Measurements from ENCODE around the gene NBEA.

Gene NBEA

DNA sequence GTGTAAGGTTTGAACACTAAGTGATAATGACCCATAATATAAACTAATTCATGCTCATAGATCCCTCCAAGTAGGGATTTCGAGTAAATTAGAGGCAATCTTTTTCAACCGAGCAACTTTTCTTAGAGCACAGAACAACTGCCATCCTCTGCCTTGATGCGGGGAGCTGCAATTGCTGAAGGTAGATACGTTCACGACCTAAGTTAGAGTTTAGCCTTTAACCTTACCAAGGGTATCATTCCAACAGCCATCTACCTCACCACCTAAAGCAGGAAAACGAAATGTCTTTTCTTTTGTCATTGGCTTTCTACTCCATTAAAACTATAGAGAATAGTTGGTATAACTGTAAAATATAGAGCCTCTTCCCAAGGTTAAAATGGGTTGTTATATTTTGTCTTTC lies 42.2 kb upstream of the NBEA start:
- no peak for TF ChIP-seq FOXM1 (IDR thresholded peaks at IDR 0.05; ENCODE audit: borderline replicate concordance, low read depth)
- TF ChIP-seq, protein P1, sequence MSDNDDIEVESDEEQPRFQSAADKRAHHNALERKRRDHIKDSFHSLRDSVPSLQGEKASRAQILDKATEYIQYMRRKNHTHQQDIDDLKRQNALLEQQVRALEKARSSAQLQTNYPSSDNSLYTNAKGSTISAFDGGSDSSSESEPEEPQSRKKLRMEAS (IDR thresholded peaks at IDR 0.05): no peak
- no peak for TF ChIP-seq NFIC (IDR thresholded peaks at IDR 0.05)
- TF ChIP-seq ZBTB7A (IDR thresholded peaks at IDR 0.05; ENCODE audit: low read depth): no peak
- no peak for TF ChIP-seq TAF1 (IDR thresholded peaks at IDR 0.05; ENCODE audit: low read depth)
- TF ChIP-seq, protein P2, sequence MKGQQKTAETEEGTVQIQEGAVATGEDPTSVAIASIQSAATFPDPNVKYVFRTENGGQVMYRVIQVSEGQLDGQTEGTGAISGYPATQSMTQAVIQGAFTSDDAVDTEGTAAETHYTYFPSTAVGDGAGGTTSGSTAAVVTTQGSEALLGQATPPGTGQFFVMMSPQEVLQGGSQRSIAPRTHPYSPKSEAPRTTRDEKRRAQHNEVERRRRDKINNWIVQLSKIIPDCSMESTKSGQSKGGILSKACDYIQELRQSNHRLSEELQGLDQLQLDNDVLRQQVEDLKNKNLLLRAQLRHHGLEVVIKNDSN (IDR thresholded peaks at IDR 0.05): no peak
- TF ChIP-seq CREB1 (IDR thresholded peaks at IDR 0.05; ENCODE audit: low read depth): no peak
- no peak for TF ChIP-seq EP300 (IDR thresholded peaks at IDR 0.05; ENCODE audit: borderline replicate concordance)
- TF ChIP-seq YY1 (IDR thresholded peaks at IDR 0.05; ENCODE audit: low read depth): no peak
- no peak for TF ChIP-seq TCF12 (IDR thresholded peaks at IDR 0.05; ENCODE audit: low read depth)

DNA sequence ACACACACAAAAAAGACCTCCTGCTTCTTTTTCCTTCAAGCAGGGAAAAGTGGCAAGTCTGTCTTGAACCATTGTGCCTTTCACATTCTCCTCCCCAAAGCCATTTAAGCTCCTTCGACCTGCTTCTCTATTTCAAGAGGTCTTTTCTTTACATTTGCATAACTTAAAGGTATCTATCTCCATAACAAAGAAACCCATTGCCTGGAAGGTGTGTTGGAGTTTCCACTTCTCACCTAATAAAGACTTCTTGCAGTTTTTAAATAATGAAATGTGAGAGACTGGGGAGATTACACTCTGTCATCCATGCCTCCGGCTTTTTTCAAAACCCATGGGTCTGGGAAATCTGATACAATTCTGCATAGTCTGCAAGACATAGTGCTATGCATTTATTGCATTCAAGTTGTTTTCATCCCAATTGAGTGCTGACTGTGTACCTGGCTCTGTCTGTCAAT lies 41.8 kb upstream of the NBEA start:
- no peak for TF ChIP-seq CREB1 (IDR thresholded peaks at IDR 0.05; ENCODE audit: low read depth)
- TF ChIP-seq TAF1 (IDR thresholded peaks at IDR 0.05; ENCODE audit: low read depth): no peak
- no peak for TF ChIP-seq EP300 (IDR thresholded peaks at IDR 0.05; ENCODE audit: borderline replicate concordance)

DNA sequence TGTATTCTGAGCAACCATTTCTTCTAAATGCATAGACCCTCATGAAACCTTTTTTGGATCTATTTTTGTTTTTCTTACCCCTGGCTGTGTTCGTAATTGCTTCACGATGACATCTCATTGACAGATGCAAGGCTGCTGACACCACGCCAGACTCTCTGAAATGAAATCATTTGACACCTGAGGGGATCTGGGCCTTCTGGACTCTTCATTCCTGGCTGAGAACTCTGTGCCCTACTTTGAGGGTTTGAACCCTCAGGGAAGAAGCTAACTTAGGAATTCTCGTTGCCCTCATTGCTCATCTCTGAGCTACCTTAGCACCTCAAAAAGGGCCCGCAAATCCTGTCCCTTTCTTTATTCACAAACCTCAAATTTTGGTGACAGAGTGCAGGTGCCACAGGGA lies 40.5 kb upstream of the NBEA start:
- TF ChIP-seq ZBTB7A (IDR thresholded peaks at IDR 0.05; ENCODE audit: low read depth) (no peak), TCF12 (IDR thresholded peaks at IDR 0.05; ENCODE audit: low read depth) (no peak), FOXM1 (IDR thresholded peaks at IDR 0.05; ENCODE audit: borderline replicate concordance, low read depth) (no peak), TAF1 (IDR thresholded peaks at IDR 0.05; ENCODE audit: low read depth) (no peak), YY1 (IDR thresholded peaks at IDR 0.05; ENCODE audit: low read depth) (no peak), RAD21 (IDR thresholded peaks at IDR 0.05; ENCODE audit: low read depth) (no peak), TEAD4 (IDR thresholded peaks at IDR 0.05) (no peak)
- TF ChIP-seq, protein P3, sequence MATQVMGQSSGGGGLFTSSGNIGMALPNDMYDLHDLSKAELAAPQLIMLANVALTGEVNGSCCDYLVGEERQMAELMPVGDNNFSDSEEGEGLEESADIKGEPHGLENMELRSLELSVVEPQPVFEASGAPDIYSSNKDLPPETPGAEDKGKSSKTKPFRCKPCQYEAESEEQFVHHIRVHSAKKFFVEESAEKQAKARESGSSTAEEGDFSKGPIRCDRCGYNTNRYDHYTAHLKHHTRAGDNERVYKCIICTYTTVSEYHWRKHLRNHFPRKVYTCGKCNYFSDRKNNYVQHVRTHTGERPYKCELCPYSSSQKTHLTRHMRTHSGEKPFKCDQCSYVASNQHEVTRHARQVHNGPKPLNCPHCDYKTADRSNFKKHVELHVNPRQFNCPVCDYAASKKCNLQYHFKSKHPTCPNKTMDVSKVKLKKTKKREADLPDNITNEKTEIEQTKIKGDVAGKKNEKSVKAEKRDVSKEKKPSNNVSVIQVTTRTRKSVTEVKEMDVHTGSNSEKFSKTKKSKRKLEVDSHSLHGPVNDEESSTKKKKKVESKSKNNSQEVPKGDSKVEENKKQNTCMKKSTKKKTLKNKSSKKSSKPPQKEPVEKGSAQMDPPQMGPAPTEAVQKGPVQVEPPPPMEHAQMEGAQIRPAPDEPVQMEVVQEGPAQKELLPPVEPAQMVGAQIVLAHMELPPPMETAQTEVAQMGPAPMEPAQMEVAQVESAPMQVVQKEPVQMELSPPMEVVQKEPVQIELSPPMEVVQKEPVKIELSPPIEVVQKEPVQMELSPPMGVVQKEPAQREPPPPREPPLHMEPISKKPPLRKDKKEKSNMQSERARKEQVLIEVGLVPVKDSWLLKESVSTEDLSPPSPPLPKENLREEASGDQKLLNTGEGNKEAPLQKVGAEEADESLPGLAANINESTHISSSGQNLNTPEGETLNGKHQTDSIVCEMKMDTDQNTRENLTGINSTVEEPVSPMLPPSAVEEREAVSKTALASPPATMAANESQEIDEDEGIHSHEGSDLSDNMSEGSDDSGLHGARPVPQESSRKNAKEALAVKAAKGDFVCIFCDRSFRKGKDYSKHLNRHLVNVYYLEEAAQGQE (IDR thresholded peaks at IDR 0.05; ENCODE audit: low read depth): no peak
- TF ChIP-seq, protein P2 (IDR thresholded peaks at IDR 0.05): no peak

DNA sequence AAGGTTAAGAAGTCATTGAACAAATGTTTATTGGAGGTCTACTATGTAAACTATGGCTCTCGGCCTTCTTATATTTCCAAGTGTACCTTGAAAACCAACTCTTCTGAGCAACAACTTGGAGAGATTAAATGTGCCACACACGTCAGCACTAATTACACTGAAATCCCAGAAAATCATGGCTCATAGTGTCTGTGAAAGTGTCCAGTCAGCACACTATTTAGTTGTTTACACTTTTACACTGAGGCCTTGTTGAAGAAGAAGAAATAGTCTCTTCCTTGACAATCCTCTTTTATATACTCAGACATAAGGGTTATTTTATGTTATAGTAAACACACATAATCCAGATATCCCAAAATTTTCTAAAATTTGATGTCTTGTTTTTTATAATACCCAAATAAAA lies 30.9 kb upstream of the NBEA start:
- TF ChIP-seq EP300 (IDR thresholded peaks at IDR 0.05; ENCODE audit: borderline replicate concordance) (no peak), TAF1 (IDR thresholded peaks at IDR 0.05; ENCODE audit: low read depth) (no peak), FOXM1 (IDR thresholded peaks at IDR 0.05; ENCODE audit: borderline replicate concordance, low read depth) (no peak), NFIC (IDR thresholded peaks at IDR 0.05) (no peak), CEBPB (IDR thresholded peaks at IDR 0.05) (no peak), EGR1 (IDR thresholded peaks at IDR 0.05) (no peak), TCF12 (IDR thresholded peaks at IDR 0.05; ENCODE audit: low read depth) (no peak), RAD21 (IDR thresholded peaks at IDR 0.05; ENCODE audit: low read depth) (no peak), TEAD4 (IDR thresholded peaks at IDR 0.05) (no peak), CREB1 (IDR thresholded peaks at IDR 0.05; ENCODE audit: low read depth) (no peak), YY1 (IDR thresholded peaks at IDR 0.05; ENCODE audit: low read depth) (no peak), ZBTB7A (IDR thresholded peaks at IDR 0.05; ENCODE audit: low read depth) (no peak)
- TF ChIP-seq, protein P3 (IDR thresholded peaks at IDR 0.05; ENCODE audit: low read depth): no peak
- TF ChIP-seq, protein P1 (IDR thresholded peaks at IDR 0.05): no peak
- TF ChIP-seq, protein P2 (IDR thresholded peaks at IDR 0.05): no peak

DNA sequence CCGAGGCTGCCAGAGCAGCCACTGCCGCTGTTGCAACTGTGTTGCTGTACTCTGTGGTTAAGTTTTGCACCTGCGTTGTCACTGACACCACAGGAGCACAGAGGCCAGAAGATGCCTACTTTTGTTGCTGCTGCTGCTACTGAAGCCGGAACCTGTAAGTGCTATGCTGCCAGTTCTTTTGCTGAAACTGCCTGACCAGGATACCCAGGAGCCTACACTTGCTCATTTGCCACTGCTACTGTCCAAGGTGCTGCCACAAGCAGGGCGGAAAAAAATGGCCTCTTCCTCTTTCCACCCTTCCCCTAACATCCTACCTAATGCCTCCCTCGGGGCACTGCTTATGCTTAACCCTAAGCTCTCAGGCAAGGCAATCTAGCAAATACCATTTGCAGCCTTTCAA lies 29.0 kb upstream of the NBEA start:
- no peak for TF ChIP-seq FOXM1 (IDR thresholded peaks at IDR 0.05; ENCODE audit: borderline replicate concordance, low read depth)
- peak; percentile 62; the same call in 1 of the 2 replicates for TF ChIP-seq YY1 (IDR thresholded peaks at IDR 0.05; ENCODE audit: low read depth)
- TF ChIP-seq TCF12 (IDR thresholded peaks at IDR 0.05; ENCODE audit: low read depth): no peak
- TF ChIP-seq, protein P3 (IDR thresholded peaks at IDR 0.05; ENCODE audit: low read depth): peak; percentile 90

Measured in Ishikawa (cell line).